Measurements from ENCODE around the gene RASD2. TPM values are rescaled to one million over a fixed set of nuclear protein-coding genes. Genes with fewer than 3 reads are reported as not detected.

Gene RASD2
- total RNA-seq, 1 donor from 2014 or later: 0.27 TPM

DNA sequence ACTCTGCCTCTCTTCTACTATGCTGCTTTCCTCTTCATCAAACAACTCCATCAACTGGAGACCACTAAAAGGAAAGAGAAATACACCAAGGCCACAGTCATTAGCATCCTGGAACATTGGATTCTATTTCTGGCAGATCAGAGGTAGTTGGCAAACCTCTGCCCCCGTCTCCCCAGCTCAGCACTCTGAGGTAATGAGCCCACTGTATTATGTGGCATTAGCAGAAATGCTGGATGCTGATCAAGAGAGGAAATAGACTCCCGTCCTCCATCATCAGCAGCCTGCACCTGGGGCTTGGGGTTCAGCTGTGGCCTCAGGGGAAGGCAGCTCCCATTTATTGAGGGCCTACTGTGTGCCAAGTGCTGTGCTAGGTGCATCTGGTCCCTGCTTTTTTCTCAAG is 9.0 kb upstream of the RASD2 start:
- TF ChIP-seq CTCF (IDR thresholded peaks at IDR 0.05): no peak
- H3K27me3 Mint-ChIP-seq (ENCODE audit: low read depth): peaks cover 6% of the 10 kb centered on the region
- H3K4me1 Mint-ChIP-seq (ENCODE audit: low read depth): no peaks in the 10 kb centered on the region
- H3K9me3 Mint-ChIP-seq (ENCODE audit: low read depth): peaks cover 4% of the 10 kb centered on the region
- no peak for DNase-seq (ENCODE audit: low spot score)
- H3K27ac Mint-ChIP-seq (ENCODE audit: unreplicated experiment): no peak overlapping the region
- no peak overlapping the region for H3K4me3 Mint-ChIP-seq (ENCODE audit: unreplicated experiment)
- H3K36me3 Mint-ChIP-seq (ENCODE audit: low read depth): peaks cover 1% of the 10 kb centered on the region

- Mint-ChIP-seq H3K9me3 (ENCODE audit: low read depth) (peaks cover 4% of the 10 kb centered on the region), H3K27me3 (ENCODE audit: low read depth) (peaks cover 11% of the 10 kb centered on the region), H3K4me1 (ENCODE audit: low read depth) (no peaks in the 10 kb centered on the region), H3K36me3 (ENCODE audit: low read depth) (peaks cover 1% of the 10 kb centered on the region), H3K4me3 (ENCODE audit: unreplicated experiment) (no peak overlapping the region), H3K27ac (ENCODE audit: unreplicated experiment) (no peak overlapping the region)
- DNase-seq (ENCODE audit: low spot score): no peak
- no peak for TF ChIP-seq CTCF (IDR thresholded peaks at IDR 0.05)
Measured at GRCh38 chr22:35533365-35534029, 7.1 kb upstream of the RASD2 start.

- peaks cover 1% of the 10 kb centered on the region for H3K36me3 Mint-ChIP-seq (ENCODE audit: low read depth)
- H3K27ac Mint-ChIP-seq (ENCODE audit: unreplicated experiment): no peak overlapping the region
- TF ChIP-seq CTCF (IDR thresholded peaks at IDR 0.05): no peak
- no peak overlapping the region for H3K4me3 Mint-ChIP-seq (ENCODE audit: unreplicated experiment)
- no peak for DNase-seq (ENCODE audit: low spot score)
- peaks cover 13% of the 10 kb centered on the region for H3K27me3 Mint-ChIP-seq (ENCODE audit: low read depth)
- H3K4me1 Mint-ChIP-seq (ENCODE audit: low read depth): no peaks in the 10 kb centered on the region
- H3K9me3 Mint-ChIP-seq (ENCODE audit: low read depth): peaks cover 4% of the 10 kb centered on the region
Measured at GRCh38 chr22:35534091-35534490, 6.5 kb upstream of the RASD2 start.

GRCh38 chr22:35537232-35537631 is 3.4 kb upstream of the RASD2 start:
- no peak for DNase-seq (ENCODE audit: low spot score)
- Mint-ChIP-seq H3K4me1 (ENCODE audit: low read depth) (peaks cover 8% of the 10 kb centered on the region), H3K9me3 (ENCODE audit: low read depth) (no peaks in the 10 kb centered on the region), H3K27me3 (ENCODE audit: low read depth) (peaks cover 23% of the 10 kb centered on the region), H3K36me3 (ENCODE audit: low read depth) (no peaks in the 10 kb centered on the region), H3K27ac (ENCODE audit: unreplicated experiment) (no peak overlapping the region), H3K4me3 (ENCODE audit: unreplicated experiment) (no peak overlapping the region)
- TF ChIP-seq CTCF (IDR thresholded peaks at IDR 0.05): no peak

- peak; percentile 75 for TF ChIP-seq CTCF (IDR thresholded peaks at IDR 0.05)
- Mint-ChIP-seq H3K36me3 (ENCODE audit: low read depth) (no peaks in the 10 kb centered on the region), H3K27me3 (ENCODE audit: low read depth) (peaks cover 34% of the 10 kb centered on the region), H3K27ac (ENCODE audit: unreplicated experiment) (no peak overlapping the region), H3K4me1 (ENCODE audit: low read depth) (peaks cover 8% of the 10 kb centered on the region), H3K4me3 (ENCODE audit: unreplicated experiment) (no peak overlapping the region), H3K9me3 (ENCODE audit: low read depth) (no peaks in the 10 kb centered on the region)
- no peak for DNase-seq (ENCODE audit: low spot score)
Measured at GRCh38 chr22:35538801-35539321, 1.8 kb upstream of the RASD2 start.
